ENCODE measurements around the gene C1orf56.

- no peak for TF ChIP-seq EZH2phosphoT487 (conservative IDR thresholded peaks at IDR 0.05; ENCODE audit: low read length)
- TF ChIP-seq, protein P1, sequence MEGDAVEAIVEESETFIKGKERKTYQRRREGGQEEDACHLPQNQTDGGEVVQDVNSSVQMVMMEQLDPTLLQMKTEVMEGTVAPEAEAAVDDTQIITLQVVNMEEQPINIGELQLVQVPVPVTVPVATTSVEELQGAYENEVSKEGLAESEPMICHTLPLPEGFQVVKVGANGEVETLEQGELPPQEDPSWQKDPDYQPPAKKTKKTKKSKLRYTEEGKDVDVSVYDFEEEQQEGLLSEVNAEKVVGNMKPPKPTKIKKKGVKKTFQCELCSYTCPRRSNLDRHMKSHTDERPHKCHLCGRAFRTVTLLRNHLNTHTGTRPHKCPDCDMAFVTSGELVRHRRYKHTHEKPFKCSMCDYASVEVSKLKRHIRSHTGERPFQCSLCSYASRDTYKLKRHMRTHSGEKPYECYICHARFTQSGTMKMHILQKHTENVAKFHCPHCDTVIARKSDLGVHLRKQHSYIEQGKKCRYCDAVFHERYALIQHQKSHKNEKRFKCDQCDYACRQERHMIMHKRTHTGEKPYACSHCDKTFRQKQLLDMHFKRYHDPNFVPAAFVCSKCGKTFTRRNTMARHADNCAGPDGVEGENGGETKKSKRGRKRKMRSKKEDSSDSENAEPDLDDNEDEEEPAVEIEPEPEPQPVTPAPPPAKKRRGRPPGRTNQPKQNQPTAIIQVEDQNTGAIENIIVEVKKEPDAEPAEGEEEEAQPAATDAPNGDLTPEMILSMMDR (IDR thresholded peaks at IDR 0.05; ENCODE audit: insufficient read depth, low read length, poor library complexity, severe bottlenecking): no peak
Observed at GRCh38 chr1:151008244-151009205, 39.0 kb upstream of the C1orf56 start, which contains the start of gene PRUNE1.

All from SU-DHL-6 (cell line).